AG10803 (cell line): ENCODE results near the gene MIX23.

Experiments used
- DNase-seq: peaks from one replicate; pipeline ENCODE4 v3.0.0; 2010; ENCODE audit warnings: low read depth
- H3K4me3 ChIP-seq: 2 replicates; pipeline ENCODE4 v1.5.1; 2011; ENCODE audit warnings: mild to moderate bottlenecking, low read length, control low read depth
- TF ChIP-seq, protein P1 (sequence below): conservative IDR thresholded peaks from 2 replicates; pipeline ENCODE4 v1.5.1; 2011; ENCODE audit warnings: mild to moderate bottlenecking, low read length, control low read depth, inconsistent platforms

The MIX23 gene

DNA sequence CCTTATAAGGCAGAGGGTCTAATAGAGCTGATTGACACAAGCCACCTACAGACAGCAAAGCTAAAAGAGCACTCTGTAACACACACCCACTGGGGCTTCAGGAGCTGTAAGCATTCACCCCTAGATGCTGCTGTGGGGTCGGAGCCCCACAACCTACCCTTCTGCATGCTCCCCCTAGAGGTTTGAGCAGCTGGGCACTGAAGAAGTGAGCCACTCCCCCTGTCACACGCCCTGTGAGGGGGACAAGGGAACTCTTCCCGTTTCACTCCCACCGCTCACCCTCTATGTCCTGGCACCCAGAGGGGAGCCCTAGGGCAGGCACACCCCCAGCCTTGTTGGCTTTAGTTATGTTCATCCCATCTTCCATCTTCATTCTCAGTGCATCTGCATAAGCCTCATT is 67.4 kb downstream of the MIX23 start:
- DNase-seq, result no peak
- TF ChIP-seq, protein P1, sequence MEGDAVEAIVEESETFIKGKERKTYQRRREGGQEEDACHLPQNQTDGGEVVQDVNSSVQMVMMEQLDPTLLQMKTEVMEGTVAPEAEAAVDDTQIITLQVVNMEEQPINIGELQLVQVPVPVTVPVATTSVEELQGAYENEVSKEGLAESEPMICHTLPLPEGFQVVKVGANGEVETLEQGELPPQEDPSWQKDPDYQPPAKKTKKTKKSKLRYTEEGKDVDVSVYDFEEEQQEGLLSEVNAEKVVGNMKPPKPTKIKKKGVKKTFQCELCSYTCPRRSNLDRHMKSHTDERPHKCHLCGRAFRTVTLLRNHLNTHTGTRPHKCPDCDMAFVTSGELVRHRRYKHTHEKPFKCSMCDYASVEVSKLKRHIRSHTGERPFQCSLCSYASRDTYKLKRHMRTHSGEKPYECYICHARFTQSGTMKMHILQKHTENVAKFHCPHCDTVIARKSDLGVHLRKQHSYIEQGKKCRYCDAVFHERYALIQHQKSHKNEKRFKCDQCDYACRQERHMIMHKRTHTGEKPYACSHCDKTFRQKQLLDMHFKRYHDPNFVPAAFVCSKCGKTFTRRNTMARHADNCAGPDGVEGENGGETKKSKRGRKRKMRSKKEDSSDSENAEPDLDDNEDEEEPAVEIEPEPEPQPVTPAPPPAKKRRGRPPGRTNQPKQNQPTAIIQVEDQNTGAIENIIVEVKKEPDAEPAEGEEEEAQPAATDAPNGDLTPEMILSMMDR, result no peak
- H3K4me3 ChIP-seq, result no peak overlapping the region

DNA sequence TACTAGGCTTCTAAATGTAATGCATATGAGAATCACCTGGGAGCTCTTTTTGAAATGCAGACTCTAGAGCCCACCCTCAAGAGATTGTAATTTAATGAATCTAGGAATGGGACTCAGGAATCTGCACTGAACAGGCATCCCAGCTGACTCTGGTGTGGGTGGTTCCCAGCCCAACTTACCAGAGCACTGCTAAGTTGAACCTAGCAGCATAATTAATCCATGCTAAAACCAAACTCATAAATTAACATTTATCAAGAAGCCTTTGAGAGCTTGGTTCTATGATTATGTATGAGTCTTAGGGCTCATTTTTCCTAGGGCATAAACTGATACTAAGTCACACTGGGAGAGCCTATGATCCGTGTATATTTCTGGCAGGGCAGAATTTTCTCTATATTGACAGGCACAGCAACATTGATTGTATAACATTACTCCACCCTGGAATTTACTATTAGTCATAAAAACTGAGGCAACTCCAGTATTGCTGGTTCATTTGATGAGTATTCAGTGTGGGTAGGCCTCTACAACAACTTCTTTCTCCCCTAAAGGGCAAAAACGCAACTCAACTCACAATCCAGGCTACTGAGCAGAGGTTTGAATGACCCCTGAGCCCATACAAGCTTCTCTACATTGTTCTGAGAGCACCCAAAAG is 68.7 kb downstream of the MIX23 start:
- no peak overlapping the region for H3K4me3 ChIP-seq
- TF ChIP-seq, protein P1, result no peak
- DNase-seq, result no peak

DNA sequence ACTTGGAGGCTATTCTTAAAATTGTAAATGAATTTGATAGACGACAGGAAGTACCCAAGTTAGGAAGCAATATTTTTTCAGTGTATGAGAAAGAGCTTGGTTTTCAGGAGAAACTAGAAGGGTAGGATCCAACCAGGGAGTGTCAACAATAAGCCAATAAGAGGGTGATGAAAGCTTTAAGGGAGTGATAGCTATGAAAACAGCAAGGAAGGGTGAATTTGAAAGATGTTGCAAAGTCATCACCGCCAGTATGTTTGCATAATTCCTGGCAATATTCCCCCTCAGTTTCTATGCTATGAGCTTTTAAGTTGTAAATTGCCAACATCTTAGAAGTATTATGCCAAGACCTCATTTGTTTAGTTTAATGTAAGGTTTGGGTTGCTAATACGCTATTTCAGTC is 69.8 kb downstream of the MIX23 start:
- TF ChIP-seq, protein P1, result no peak
- H3K4me3 ChIP-seq, result no peak overlapping the region
- DNase-seq, result no peak

DNA sequence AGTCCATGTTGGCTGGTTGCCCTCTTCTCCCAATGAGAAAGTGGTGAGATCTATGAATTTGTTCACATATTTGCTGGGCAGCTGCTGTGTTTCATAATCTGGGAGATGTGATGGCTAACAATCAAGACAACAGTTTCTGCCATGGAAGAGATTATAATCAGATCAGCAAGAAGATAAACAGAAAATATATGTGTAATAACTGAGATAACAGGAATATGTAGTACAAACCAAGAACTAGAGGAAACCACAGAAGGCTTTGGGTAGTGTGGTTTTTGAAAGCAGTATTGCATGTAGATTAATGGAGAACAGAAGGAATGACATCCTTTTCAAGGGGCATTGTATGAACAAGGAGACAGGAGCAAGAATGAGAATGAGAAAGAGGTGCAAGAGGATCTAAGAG is 70.2 kb downstream of the MIX23 start:
- TF ChIP-seq, protein P1, result no peak
- DNase-seq, result no peak
- H3K4me3 ChIP-seq, result no peak overlapping the region

DNA sequence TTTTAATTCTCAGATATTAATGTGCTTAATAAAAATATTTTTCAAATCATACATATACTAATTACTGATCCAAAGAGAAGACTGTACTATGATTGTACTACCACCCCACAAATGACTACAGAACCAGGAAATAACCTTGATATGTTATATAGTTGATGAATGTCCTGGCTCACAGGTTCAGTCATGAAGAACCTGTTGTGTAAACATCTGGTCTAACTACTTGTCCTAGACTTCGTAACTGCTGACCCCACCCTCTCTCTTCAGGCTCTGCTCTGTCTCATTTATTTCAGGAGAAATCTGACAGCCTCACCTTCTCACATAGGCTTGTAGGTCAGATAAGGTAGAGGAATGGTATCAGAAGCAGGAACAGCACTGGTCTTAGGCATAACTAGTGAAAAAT is 72.7 kb downstream of the MIX23 start:
- no peak overlapping the region for H3K4me3 ChIP-seq
- TF ChIP-seq, protein P1, result no peak
- DNase-seq, result no peak
